ENCODE data around the gene AQP12A. TPM values are rescaled to one million over a fixed set of nuclear protein-coding genes. Genes with fewer than 3 reads are reported as not detected.

The AQP12A gene
- total RNA-seq, 1 donor from 2014 or later, result not detected

GRCh38 chr2:240685771-240686371, 5.8 kb upstream of the AQP12A start:
- no peak overlapping the region for H3K27ac Mint-ChIP-seq (ENCODE audit: unreplicated experiment)
- no peaks in the 10 kb centered on the region for H3K36me3 Mint-ChIP-seq (ENCODE audit: low read depth)
- no peak for TF ChIP-seq CTCF (conservative IDR thresholded peaks at IDR 0.05)
- H3K27me3 Mint-ChIP-seq (ENCODE audit: low read depth), result peaks cover 2% of the 10 kb centered on the region
- H3K9me3 Mint-ChIP-seq, result no peaks in the 10 kb centered on the region
- no peak for DNase-seq (ENCODE audit: low read depth, low spot score)
- no peak overlapping the region for H3K4me3 Mint-ChIP-seq
- no peaks in the 10 kb centered on the region for H3K4me1 Mint-ChIP-seq

- H3K27ac Mint-ChIP-seq (ENCODE audit: unreplicated experiment), result no peak overlapping the region
- H3K9me3 Mint-ChIP-seq, result no peaks in the 10 kb centered on the region
- TF ChIP-seq CTCF (conservative IDR thresholded peaks at IDR 0.05), result no peak
- peaks cover 2% of the 10 kb centered on the region for H3K27me3 Mint-ChIP-seq (ENCODE audit: low read depth)
- DNase-seq (ENCODE audit: low read depth, low spot score), result no peak
- H3K4me3 Mint-ChIP-seq, result no peak overlapping the region
- no peaks in the 10 kb centered on the region for H3K36me3 Mint-ChIP-seq (ENCODE audit: low read depth)
- no peaks in the 10 kb centered on the region for H3K4me1 Mint-ChIP-seq
These were observed 5.2 kb upstream of the AQP12A start for GRCh38 chr2:240686460-240686859.

- Mint-ChIP-seq H3K4me1 (no peaks in the 10 kb centered on the region), H3K27ac (ENCODE audit: unreplicated experiment) (no peak overlapping the region), H3K36me3 (ENCODE audit: low read depth) (no peaks in the 10 kb centered on the region), H3K9me3 (no peaks in the 10 kb centered on the region), H3K27me3 (ENCODE audit: low read depth) (peaks cover 2% of the 10 kb centered on the region), H3K4me3 (no peak overlapping the region)
- no peak for DNase-seq (ENCODE audit: low read depth, low spot score)
- no peak for TF ChIP-seq CTCF (conservative IDR thresholded peaks at IDR 0.05)
These were observed 4.5 kb upstream of the AQP12A start for GRCh38 chr2:240687045-240687740.

GRCh38 chr2:240687741-240688552, 3.7 kb upstream of the AQP12A start:
- Mint-ChIP-seq H3K27me3 (ENCODE audit: low read depth) (peaks cover 2% of the 10 kb centered on the region), H3K36me3 (ENCODE audit: low read depth) (no peaks in the 10 kb centered on the region), H3K27ac (ENCODE audit: unreplicated experiment) (no peak overlapping the region), H3K4me1 (no peaks in the 10 kb centered on the region), H3K4me3 (no peak overlapping the region), H3K9me3 (no peaks in the 10 kb centered on the region)
- DNase-seq (ENCODE audit: low read depth, low spot score), result no peak
- TF ChIP-seq CTCF (conservative IDR thresholded peaks at IDR 0.05), result no peak

- no peaks in the 10 kb centered on the region for H3K36me3 Mint-ChIP-seq (ENCODE audit: low read depth)
- TF ChIP-seq CTCF (conservative IDR thresholded peaks at IDR 0.05), result no peak
- H3K27me3 Mint-ChIP-seq (ENCODE audit: low read depth), result peaks cover 2% of the 10 kb centered on the region
- no peak for DNase-seq (ENCODE audit: low read depth, low spot score)
- no peaks in the 10 kb centered on the region for H3K4me1 Mint-ChIP-seq
- no peak overlapping the region for H3K4me3 Mint-ChIP-seq
- no peak overlapping the region for H3K27ac Mint-ChIP-seq (ENCODE audit: unreplicated experiment)
- H3K9me3 Mint-ChIP-seq, result no peaks in the 10 kb centered on the region
These were observed 3.1 kb upstream of the AQP12A start for GRCh38 chr2:240688553-240688919.

All from neural crest cell (in vitro differentiated cells).